ENCODE data around the gene STX19.
"Not testable (repeated sequence)": the region's sequence is repeated elsewhere in the genome, so short reads cannot be mapped to it uniquely, and the experiment has no call there.

The STX19 gene

DNA sequence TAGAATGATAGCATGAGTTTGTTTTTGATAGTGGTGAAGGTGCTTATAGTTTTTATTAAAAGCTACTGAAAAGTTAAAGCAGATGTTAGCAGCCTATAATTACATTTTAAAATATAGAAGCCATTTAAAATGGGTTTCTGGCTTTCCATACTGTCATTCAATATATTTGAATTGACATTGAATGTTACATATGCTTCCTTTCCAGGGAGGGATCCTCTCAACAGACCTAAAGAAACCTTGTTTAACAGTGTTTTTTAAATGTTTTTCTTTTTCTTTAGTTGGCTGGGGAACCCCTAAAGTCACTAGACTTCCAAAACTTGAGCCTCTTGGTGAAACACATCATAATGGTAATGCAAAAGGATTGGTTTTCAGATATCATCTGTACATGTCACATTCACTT, 22.1 kb upstream of the STX19 start:
- Histone ChIP-seq H3K9me2 (replicated peaks; ENCODE audit: control insufficient read depth, low read length) (no peaks in the 10 kb centered on the region), H3K4me1 (ENCODE audit: control insufficient read depth, low read length) (no peaks in the 10 kb centered on the region), H3F3A (ENCODE audit: control insufficient read depth, insufficient read depth) (no peaks in the 10 kb centered on the region), H3K36me3 (ENCODE audit: control insufficient read depth, low read length) (no peaks in the 10 kb centered on the region), H3K4me2 (ENCODE audit: low read length) (no peak overlapping the region), H4K20me1 (ENCODE audit: control insufficient read depth, insufficient read depth, low read depth, low read length) (no peaks in the 10 kb centered on the region), H3K27ac (ENCODE audit: low read depth, low read length) (no peak overlapping the region), H3K9me3 (ENCODE audit: control insufficient read depth, insufficient read depth, low read length) (no peaks in the 10 kb centered on the region), H3K79me2 (ENCODE audit: control insufficient read depth, low read length) (no peaks in the 10 kb centered on the region), H3K4me3 (ENCODE audit: low read length) (no peak overlapping the region), H3K27me3 (ENCODE audit: control insufficient read depth, low read length) (no peaks in the 10 kb centered on the region)
- no peak for TF ChIP-seq EZH2phosphoT487 (IDR thresholded peaks at IDR 0.05; ENCODE audit: borderline replicate concordance, low read length)
- TF ChIP-seq, protein P1, sequence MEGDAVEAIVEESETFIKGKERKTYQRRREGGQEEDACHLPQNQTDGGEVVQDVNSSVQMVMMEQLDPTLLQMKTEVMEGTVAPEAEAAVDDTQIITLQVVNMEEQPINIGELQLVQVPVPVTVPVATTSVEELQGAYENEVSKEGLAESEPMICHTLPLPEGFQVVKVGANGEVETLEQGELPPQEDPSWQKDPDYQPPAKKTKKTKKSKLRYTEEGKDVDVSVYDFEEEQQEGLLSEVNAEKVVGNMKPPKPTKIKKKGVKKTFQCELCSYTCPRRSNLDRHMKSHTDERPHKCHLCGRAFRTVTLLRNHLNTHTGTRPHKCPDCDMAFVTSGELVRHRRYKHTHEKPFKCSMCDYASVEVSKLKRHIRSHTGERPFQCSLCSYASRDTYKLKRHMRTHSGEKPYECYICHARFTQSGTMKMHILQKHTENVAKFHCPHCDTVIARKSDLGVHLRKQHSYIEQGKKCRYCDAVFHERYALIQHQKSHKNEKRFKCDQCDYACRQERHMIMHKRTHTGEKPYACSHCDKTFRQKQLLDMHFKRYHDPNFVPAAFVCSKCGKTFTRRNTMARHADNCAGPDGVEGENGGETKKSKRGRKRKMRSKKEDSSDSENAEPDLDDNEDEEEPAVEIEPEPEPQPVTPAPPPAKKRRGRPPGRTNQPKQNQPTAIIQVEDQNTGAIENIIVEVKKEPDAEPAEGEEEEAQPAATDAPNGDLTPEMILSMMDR (IDR thresholded peaks at IDR 0.05; ENCODE audit: low read depth, low read length, poor library complexity, severe bottlenecking), result no peak

DNA sequence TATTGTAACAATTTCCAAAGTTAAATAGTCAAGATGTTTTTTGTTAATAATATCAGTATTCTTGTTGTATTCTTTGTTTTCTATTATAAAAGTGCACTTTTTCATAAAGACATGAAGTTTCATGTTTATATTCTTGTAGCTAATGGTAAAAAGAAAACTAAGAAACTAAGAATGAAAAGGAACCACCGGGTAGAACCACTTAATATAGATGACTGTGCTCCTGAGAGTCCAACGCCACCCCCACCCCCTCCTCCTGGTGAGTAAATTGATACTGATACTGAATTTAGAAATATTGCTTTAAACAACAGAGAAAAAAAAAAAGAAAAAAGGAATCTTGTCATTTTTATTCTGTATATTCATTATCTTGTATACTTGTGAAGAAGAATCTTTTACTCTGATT, 20.9 kb upstream of the STX19 start:
- no peaks in the 10 kb centered on the region for H3K9me2 ChIP-seq (replicated peaks; ENCODE audit: control insufficient read depth, low read length)
- H3K79me2 ChIP-seq (ENCODE audit: control insufficient read depth, low read length), result no peaks in the 10 kb centered on the region
- H3K27ac ChIP-seq (ENCODE audit: low read depth, low read length), result no peak overlapping the region
- no peak overlapping the region for H3K4me3 ChIP-seq (ENCODE audit: low read length)
- no peaks in the 10 kb centered on the region; the same call in 1 of the 2 replicates for H3K36me3 ChIP-seq (ENCODE audit: control insufficient read depth, low read length)
- H3K4me1 ChIP-seq (ENCODE audit: control insufficient read depth, low read length), result no peaks in the 10 kb centered on the region
- H3K4me2 ChIP-seq (ENCODE audit: low read length), result no peak overlapping the region
- H3K27me3 ChIP-seq (ENCODE audit: control insufficient read depth, low read length), result no peaks in the 10 kb centered on the region
- no peaks in the 10 kb centered on the region for H4K20me1 ChIP-seq (ENCODE audit: control insufficient read depth, insufficient read depth, low read depth, low read length)
- TF ChIP-seq, protein P1 (IDR thresholded peaks at IDR 0.05; ENCODE audit: low read depth, low read length, poor library complexity, severe bottlenecking), result no peak
- no peak for TF ChIP-seq EZH2phosphoT487 (IDR thresholded peaks at IDR 0.05; ENCODE audit: borderline replicate concordance, low read length)
- no peaks in the 10 kb centered on the region for H3F3A ChIP-seq (ENCODE audit: control insufficient read depth, insufficient read depth)
- H3K9me3 ChIP-seq (ENCODE audit: control insufficient read depth, insufficient read depth, low read length), result no peaks in the 10 kb centered on the region

DNA sequence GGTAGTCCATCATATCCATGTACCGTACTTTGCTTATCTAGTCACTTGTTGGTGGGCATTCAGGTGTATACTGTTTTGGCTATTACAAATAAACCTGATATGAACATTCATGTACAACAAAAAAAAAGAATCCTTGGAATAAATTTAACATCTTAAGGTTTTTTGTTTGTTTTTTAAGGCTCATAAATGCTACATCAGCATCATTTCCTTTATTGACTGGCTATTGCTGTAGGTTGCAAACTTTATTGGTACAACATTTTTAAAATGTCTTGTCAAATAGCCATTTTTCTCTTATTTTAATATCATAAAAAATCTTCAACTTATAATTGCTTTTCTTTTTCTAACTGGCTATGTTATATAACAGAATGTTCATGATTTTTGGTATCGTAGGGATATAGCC, 18.1 kb upstream of the STX19 start:
- Histone ChIP-seq H3K27me3 (ENCODE audit: control insufficient read depth, low read length) (no peaks in the 10 kb centered on the region), H3K9me3 (ENCODE audit: control insufficient read depth, insufficient read depth, low read length) (no peaks in the 10 kb centered on the region), H3K4me1 (ENCODE audit: control insufficient read depth, low read length) (no peaks in the 10 kb centered on the region), H3K4me3 (ENCODE audit: low read length) (no peak overlapping the region), H3K36me3 (ENCODE audit: control insufficient read depth, low read length) (no peaks in the 10 kb centered on the region; the same call in 1 of the 2 replicates), H3K27ac (ENCODE audit: low read depth, low read length) (no peak overlapping the region), H3K79me2 (ENCODE audit: control insufficient read depth, low read length) (no peaks in the 10 kb centered on the region), H3K4me2 (ENCODE audit: low read length) (no peak overlapping the region), H3F3A (ENCODE audit: control insufficient read depth, insufficient read depth) (peaks cover 12% of the 10 kb centered on the region), H4K20me1 (ENCODE audit: control insufficient read depth, insufficient read depth, low read depth, low read length) (no peaks in the 10 kb centered on the region), H3K9me2 (replicated peaks; ENCODE audit: control insufficient read depth, low read length) (no peaks in the 10 kb centered on the region)
- no peak for TF ChIP-seq EZH2phosphoT487 (IDR thresholded peaks at IDR 0.05; ENCODE audit: borderline replicate concordance, low read length)
- TF ChIP-seq, protein P1 (IDR thresholded peaks at IDR 0.05; ENCODE audit: low read depth, low read length, poor library complexity, severe bottlenecking), result no peak

GRCh38 chr3:94044100-94044936, 15.9 kb upstream of the STX19 start:
- not testable (repeated sequence) for H3K79me2 ChIP-seq (ENCODE audit: control insufficient read depth, low read length); H3K4me3 ChIP-seq (ENCODE audit: low read length); H3K36me3 ChIP-seq (ENCODE audit: control insufficient read depth, low read length); H3K9me2 ChIP-seq (replicated peaks; ENCODE audit: control insufficient read depth, low read length); H3K4me2 ChIP-seq (ENCODE audit: low read length); H3K27ac ChIP-seq (ENCODE audit: low read depth, low read length); H3K4me1 ChIP-seq (ENCODE audit: control insufficient read depth, low read length); H3K27me3 ChIP-seq (ENCODE audit: control insufficient read depth, low read length); H3K9me3 ChIP-seq (ENCODE audit: control insufficient read depth, insufficient read depth, low read length); H4K20me1 ChIP-seq (ENCODE audit: control insufficient read depth, insufficient read depth, low read depth, low read length)
- peaks cover 12% of the 10 kb centered on the region for H3F3A ChIP-seq (ENCODE audit: control insufficient read depth, insufficient read depth)
